Activated T-cell treated with anti-CD3 and anti-CD28 coated beads, Interleukin-2, amount 50 U/mL, for 1 hour (primary cell): ENCODE data around the gene METRN.
"Not testable (repeated sequence)": the region's sequence is repeated elsewhere in the genome, so short reads cannot be mapped to it uniquely, and the experiment has no call there.

ENCODE experiments used
- DNase-seq: peaks from one replicate; pipeline ENCODE4 v3.0.0-alpha.2; 2020

METRN gene

DNA sequence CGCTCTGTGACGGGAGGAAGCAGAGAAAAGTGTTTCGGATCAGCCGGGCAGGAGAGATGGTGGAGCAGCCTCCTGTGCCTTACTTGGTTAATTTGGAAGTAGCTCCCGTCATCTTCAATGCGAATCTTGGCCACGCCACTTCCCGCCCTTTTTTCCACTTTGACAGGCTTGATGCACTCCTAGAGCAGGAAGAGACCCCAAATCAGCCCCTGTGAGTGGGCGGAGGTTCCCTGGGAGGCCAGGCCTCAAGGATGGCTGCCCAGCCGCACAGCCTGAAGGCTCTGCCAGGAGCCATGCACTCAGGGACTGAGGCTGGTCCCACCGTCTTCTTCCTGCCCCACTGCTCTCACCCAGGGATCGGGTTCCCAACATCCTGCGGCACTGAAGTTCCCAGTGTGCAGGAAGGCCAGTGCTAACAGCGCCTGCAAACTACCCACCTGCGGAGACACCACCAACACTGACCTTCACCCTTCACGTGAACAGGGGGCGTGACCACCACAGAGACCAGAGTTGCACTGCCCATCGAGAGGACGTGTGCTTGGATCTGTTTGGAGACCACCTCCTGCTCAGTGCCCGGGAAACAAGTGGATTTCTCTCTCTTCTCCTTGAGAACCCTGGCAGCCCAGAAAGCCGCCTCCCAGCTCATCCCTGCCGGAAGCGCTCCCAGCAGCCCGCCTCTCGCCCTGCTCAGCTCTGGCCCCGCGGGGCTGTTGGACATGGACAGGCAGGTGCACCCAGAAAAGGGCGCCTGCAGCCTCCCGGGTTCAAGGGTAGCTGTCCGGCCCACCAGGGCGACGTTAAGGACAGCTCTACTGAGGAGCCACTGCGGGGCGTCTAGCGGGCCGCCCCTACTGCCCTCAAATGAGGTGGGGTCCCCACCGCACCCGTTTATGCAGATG lies 24.9 kb downstream of the METRN start:
- no peak for DNase-seq

GRCh38 chr16:740459-740763 lies 25.5 kb downstream of the METRN start:
- DNase-seq = no peak

GRCh38 chr16:740764-741505 lies 26.0 kb downstream of the METRN start, which contains the start of gene CIAO3:
Gene CIAO3, minus strand, starts transcription at chr16:740997. Its CDS starts 12 bp downstream, at chr16:740985.
- peak; percentile 96 for DNase-seq

GRCh38 chr16:741986-742629 lies 27.2 kb downstream of the METRN start:
- no peak for DNase-seq

- not testable (repeated sequence) for DNase-seq
Observed at GRCh38 chr16:742894-743293, 28.0 kb downstream of the METRN start.

GRCh38 chr16:743794-744500 lies 29.0 kb downstream of the METRN start:
- DNase-seq = no peak

- DNase-seq = no peak
Observed at GRCh38 chr16:745739-746138, 30.8 kb downstream of the METRN start.

- no peak for DNase-seq
Observed at GRCh38 chr16:746637-747036, 31.7 kb downstream of the METRN start.

DNA sequence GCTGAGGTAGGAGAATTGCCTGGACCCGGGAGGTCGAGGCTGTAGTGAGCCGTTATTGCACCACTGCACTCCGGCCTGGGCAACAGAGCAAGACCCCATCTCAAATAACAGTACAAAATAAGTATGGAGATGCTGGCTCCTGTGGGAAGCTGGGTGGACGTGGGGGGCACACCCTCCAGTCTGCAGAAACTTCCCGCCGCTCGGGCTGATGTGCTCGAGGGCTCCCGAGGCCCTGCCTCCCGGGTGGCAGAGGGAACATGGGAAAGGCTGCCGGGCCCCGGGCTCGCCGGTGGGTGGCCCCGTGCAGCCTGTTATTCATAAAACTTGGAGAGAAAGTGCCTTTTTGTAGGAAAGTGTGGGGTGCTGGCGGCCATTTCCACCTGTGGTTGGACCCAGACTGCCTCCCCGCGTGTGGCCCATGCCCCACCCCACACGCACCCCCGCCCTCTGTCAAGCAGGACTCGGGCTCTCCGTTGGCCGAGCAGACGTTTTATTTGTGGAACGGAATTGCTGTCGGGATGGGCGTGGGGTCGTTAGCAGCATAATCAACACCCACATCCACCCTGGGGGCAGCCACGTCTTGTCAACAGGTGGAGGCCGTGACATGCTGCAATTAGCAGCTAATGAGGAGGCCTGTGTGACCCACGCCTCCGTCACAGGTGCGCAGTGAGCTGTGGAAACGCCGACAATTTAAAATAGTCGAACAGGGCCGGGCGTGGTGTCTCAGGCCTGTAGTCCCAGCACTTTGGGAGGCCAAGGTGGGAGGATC lies 33.2 kb downstream of the METRN start:
- DNase-seq = no peak

DNA sequence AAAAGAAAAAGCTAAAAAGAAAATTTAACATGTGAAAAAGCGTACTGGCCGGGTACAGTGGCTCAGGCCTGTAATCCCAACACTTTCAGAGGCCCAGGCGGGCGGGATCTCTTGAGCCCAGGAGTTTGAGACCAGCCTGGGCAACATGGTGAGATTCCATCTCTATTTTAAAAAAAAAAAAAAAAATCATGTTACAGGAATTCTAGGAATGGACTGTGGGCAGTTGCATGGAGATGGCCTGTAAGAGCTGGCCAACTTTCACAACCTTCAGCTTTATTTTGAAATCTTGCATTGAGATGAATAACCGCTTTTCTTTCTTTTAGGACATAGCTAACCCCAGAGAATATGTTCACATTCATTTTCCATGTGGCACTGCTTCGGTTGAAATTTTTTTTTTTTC lies 34.1 kb downstream of the METRN start:
- DNase-seq = no peak

- no peak for DNase-seq
Observed at GRCh38 chr16:750485-750884, 35.6 kb downstream of the METRN start.

DNA sequence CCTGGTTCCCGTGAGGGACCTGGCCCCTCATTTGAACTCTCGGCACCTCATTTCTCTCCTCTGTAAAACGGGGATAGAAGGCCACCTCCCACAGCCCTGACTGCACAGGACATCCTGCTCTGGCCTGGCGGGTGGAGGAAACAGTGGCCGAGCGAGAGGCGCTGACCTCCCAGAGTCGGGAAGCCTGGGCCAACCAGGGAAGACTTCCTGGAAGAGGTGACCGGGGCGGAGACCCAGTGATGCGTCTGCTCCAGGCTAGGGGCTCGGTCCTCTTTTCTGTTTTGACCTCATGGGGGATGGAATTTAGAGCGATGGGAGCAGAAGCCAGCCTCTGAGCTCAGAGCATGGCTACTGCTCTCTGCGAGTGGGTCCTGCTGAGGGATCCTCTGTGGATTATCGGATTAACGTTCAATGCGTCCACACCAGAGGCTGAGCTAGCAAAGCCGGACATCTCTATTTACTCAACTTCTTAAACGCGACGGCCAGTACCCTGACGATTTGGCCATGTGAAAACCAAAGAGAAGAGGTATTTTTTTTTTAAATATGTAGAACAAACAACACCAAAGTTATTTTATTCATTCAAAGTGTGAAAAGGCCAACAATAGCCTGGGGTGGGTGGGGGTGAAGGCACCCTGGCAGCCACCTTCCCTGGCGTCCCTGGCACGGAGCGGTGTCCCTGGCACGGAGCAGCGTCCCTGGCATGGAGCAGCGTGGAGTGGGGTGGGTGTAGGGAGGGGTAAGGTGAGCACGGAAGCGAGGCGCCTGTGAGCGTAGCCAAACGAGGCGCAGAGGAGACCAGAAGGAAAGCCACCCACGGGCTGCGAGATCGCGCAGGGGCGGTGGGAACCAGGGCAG lies 36.5 kb downstream of the METRN start:
- no peak for DNase-seq

- DNase-seq = no peak
Observed at GRCh38 chr16:752007-752312, 37.0 kb downstream of the METRN start.

DNA sequence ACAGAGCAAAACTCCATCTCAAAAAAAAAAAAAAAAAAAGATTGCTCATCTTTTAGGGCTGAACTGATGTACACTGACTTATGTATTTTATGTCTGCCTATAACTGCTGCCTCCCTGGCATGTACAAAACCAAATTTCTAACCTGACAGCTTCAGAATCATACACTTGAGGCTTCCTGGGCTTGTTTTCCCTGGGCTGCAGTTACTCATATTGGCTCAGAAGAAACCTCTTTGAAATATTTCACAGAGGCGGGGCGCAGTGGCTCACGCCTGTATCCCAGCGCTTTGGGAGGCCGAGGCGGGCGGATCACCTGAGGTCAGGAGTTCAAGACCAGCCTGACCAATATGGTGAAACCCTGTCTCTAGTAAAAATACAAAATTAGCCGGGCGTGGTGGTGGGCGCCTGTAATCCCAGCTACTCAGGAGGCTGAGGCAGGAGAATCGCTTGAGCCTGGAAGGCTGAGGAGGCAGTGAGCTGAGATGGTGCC lies 39.2 kb downstream of the METRN start:
- DNase-seq = not testable (repeated sequence)

DNA sequence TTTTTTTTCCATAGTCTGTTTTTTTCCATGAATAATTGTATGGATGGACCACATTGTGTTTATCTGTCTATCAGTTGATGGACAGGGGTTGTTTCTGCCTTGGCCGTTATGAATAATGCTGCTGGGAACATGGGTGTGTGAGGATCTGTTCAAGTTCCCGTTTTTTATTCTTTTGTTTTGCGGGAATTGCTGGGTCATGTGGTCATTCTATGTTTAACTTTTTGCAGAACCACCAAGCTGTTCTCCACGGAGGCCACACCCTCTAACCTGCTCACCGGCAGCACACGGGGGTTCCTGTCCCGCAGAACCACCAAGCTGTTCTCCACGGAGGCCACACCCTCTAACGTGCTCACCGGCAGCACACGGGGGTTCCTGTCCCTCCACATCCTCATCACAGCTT lies 39.7 kb downstream of the METRN start:
- no peak for DNase-seq

DNA sequence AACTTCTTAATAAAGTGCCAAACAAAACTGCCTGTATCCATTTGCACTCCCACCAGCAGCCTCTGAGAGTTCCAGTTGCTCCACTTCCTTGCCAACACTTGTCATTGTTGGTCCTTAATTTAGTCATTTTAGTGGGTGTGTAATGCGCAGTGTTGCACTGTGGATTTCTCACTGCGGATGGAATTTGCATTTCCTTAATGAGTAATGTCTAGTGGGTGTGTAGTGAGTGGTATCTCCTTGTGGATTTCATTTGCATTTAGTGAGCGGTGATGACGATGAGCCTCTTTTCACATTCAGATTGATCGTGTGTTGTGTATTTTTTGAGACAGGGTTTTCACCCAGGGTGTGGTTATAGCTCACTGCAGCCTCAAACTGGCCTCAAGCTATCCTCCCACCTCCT lies 41.5 kb downstream of the METRN start:
- no peak for DNase-seq

- no peak for DNase-seq
Observed at GRCh38 chr16:759110-759910, 44.4 kb downstream of the METRN start.

DNA sequence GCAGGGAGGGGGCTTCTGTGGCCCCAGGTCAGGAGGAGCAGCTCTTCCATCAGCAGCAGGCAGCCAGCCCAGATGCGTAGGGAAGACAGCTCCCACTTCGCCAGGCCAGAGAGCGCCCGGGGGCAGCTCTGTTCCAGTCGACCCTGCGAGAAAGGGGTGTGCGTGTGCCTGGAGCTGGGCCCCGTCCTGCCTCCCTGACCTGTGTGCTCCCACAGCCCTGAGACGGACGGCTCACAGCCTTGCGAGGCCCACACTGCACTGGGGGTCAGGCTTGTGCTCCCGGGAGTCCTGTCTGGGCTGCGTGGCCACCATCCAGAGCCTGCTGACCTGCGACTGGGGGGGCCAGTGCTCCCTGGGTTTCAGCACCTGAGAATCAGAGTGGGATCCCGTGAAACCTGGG lies 45.1 kb downstream of the METRN start:
- DNase-seq = no peak

DNA sequence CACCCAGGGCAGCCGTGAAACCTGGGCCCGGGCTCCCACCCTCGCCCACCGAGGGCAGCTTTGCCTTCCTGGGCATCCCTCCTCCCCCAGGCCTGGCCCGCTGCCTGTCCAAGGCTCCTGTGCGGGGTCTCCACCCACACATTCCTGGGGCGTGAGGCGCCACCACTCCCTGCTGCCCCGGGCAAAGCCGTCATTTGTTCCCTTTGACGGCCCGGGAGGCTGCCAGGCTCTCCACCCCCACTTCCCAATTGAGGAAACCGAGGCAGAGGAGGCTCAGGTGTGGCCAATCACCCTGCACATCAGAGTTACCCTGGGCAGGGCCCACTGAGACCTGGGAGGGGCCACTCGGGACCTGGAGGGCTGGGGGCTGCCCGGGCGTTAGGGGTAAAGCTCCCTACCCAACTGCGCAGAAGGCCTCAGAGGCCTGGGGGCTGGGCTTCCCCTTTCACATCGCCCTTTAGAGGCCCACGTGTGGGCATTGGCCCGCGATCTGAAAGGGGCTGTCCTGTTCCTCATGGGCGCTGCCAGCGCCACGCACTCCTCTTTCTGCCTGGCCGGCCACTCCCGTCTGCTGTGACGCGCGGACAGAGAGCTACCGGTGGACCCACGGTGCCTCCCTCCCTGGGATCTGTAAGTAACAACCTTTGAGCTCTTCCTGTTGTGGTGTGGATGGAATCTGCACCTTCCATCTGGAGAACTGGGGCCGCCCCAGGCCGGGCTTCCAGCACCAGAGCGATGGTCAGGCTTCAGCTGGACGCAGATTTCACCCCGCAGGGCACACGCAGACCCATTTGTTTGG lies 45.8 kb downstream of the METRN start, which contains the start of gene MSLN:
Gene MSLN, plus strand, starts transcription at position 190 of the 799 bp plus-strand sequence. CDS start 1,947 bp downstream, outside the sequence.
- no peak for DNase-seq
